Transverse colon (tissue), 3 donors: ENCODE measurements around the gene AICDA.

Experiments used
- EP300 ChIP-seq: sonication (generic); formaldehyde crosslinking; IDR thresholded peaks from one replicate; pipeline ENCODE4 v1.6.1; 2017; ENCODE audit warnings: antibody characterized with exemption, low read depth
- POLR2A ChIP-seq: fragments of 450-650 bp; IDR thresholded peaks from one replicate; pipeline ENCODE4 v1.6.1; 2016; ENCODE audit warnings: antibody characterized with exemption, mild to moderate bottlenecking, moderate library complexity
- TF ChIP-seq, protein P1 (sequence below), 5 experiments: fragments of 200-600 bp in 3 of 5; fragments of 450-650 bp in 2 of 5; sonication (generic) in 3 of 5; IDR thresholded peaks; 1 replicate in 2 of 5; 2 replicates in 3 of 5; pipeline ENCODE4 v1.5.1; 2016 to 2017; ENCODE audit warnings: antibody characterized with exemption in 5 of 5, inconsistent platforms in 3 of 5, mild to moderate bottlenecking in 2 of 5, moderate library complexity in 1 of 5

DNA sequence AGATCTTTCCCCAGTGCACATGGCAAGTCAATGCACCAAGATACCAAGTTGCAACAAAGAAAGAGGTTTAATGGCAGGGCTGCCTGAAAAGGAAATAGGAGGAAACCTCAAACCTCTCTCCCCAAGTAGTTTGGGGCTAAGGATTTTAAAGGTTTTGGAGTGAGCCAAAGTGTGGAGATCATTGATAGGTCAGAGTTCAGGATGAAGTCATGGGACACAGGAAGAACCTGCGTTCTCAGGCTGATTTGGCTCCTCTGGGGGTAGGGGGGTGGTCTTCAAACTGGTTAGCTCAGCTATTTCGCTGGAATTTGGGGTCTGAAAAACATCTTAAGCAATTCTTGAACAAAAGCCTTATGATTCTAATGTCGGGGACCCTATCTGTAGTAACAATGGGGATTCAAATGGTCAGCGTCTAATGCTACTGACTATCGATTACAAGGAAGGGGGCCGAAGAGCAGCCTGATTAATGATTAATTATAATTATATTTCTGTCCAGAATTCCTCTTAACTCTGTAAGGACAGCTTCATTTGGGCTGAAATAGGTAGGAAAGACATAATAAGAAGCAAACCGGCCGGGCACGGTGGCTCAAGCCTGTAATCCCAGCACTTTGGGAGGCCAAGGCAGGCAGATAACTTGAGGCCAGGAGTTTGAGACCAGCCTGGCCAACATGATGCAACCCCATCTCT lies 31.4 kb downstream of the AICDA start:
- TF ChIP-seq, protein P1, sequence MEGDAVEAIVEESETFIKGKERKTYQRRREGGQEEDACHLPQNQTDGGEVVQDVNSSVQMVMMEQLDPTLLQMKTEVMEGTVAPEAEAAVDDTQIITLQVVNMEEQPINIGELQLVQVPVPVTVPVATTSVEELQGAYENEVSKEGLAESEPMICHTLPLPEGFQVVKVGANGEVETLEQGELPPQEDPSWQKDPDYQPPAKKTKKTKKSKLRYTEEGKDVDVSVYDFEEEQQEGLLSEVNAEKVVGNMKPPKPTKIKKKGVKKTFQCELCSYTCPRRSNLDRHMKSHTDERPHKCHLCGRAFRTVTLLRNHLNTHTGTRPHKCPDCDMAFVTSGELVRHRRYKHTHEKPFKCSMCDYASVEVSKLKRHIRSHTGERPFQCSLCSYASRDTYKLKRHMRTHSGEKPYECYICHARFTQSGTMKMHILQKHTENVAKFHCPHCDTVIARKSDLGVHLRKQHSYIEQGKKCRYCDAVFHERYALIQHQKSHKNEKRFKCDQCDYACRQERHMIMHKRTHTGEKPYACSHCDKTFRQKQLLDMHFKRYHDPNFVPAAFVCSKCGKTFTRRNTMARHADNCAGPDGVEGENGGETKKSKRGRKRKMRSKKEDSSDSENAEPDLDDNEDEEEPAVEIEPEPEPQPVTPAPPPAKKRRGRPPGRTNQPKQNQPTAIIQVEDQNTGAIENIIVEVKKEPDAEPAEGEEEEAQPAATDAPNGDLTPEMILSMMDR (IDR thresholded peaks at IDR 0.05), result no peak
- no peak for TF ChIP-seq POLR2A
- no peak for TF ChIP-seq EP300
